HuH-7 (cell line): ENCODE results near the gene KSR1.
A peak's percentile ranks its signal among the peaks of the same experiment; 100 is the strongest.
"Not testable (repeated sequence)": the region's sequence is repeated elsewhere in the genome, so short reads cannot be mapped to it uniquely, and the experiment has no call there.

Experiments
- DNase-seq: peaks from one replicate; pipeline ENCODE4 v3.0.0; 2011; ENCODE audit warnings: low spot score

The KSR1 gene

GRCh38 chr17:27427166-27427862 is 28.9 kb upstream of the KSR1 start:
- DNase-seq, result not testable (repeated sequence)

- DNase-seq, result no peak
Observed at GRCh38 chr17:27428781-27429505, 27.3 kb upstream of the KSR1 start.

- DNase-seq, result no peak
Observed at GRCh38 chr17:27429666-27430382, 26.4 kb upstream of the KSR1 start.

- DNase-seq, result no peak
Observed at GRCh38 chr17:27430383-27430840, 25.8 kb upstream of the KSR1 start.

- DNase-seq, result peak; percentile 30
Observed at GRCh38 chr17:27430882-27431491, 25.3 kb upstream of the KSR1 start.

- no peak for DNase-seq
Observed at GRCh38 chr17:27433521-27433920, 22.7 kb upstream of the KSR1 start.

- DNase-seq, result not testable (repeated sequence)
Observed at GRCh38 chr17:27435431-27436070, 20.7 kb upstream of the KSR1 start.

- no peak for DNase-seq
Observed at GRCh38 chr17:27438348-27438998, 17.8 kb upstream of the KSR1 start.

- no peak for DNase-seq
Observed at GRCh38 chr17:27439342-27439741, 16.9 kb upstream of the KSR1 start.

- no peak for DNase-seq
Observed at GRCh38 chr17:27442702-27443101, 13.5 kb upstream of the KSR1 start.

- DNase-seq, result no peak
Observed at GRCh38 chr17:27443491-27443890, 12.8 kb upstream of the KSR1 start.

- DNase-seq, result no peak
Observed at GRCh38 chr17:27445971-27446370, 10.3 kb upstream of the KSR1 start.

GRCh38 chr17:27446569-27447301 is 9.5 kb upstream of the KSR1 start:
- DNase-seq, result no peak

GRCh38 chr17:27448534-27448933 is 7.7 kb upstream of the KSR1 start:
- DNase-seq, result not testable (repeated sequence)

- no peak for DNase-seq
Observed at GRCh38 chr17:27449541-27449940, 6.7 kb upstream of the KSR1 start.

- DNase-seq, result no peak
Observed at GRCh38 chr17:27449988-27450387, 6.3 kb upstream of the KSR1 start.

- DNase-seq, result no peak
Observed at GRCh38 chr17:27450416-27450815, 5.8 kb upstream of the KSR1 start.

- DNase-seq, result no peak
Observed at GRCh38 chr17:27451906-27452305, 4.3 kb upstream of the KSR1 start.

GRCh38 chr17:27452828-27453227 is 3.4 kb upstream of the KSR1 start:
- no peak for DNase-seq

GRCh38 chr17:27453471-27453870 is 2.8 kb upstream of the KSR1 start:
- DNase-seq, result no peak

GRCh38 chr17:27454089-27454488 is 2.2 kb upstream of the KSR1 start:
- DNase-seq, result no peak
